HG03103 (cell line): ENCODE data around the gene ICA1.
"Not testable (repeated sequence)": the region's sequence is repeated elsewhere in the genome, so short reads cannot be mapped to it uniquely, and the experiment has no call there.

Experiments used
- ATAC-seq: cut with Tn5 transposase; IDR thresholded peaks from one replicate; pipeline ENCODE4 v1.9.1; 2021; ENCODE audit warnings: low read depth; ENCODE audit not compliant: unreplicated experiment

The ICA1 gene

GRCh38 chr7:8063300-8063699 is 198.7 kb downstream of the ICA1 start:
- ATAC-seq, result not testable (repeated sequence)
